NCI-H2107 treated with DMSO at 0.1 percent for 48 hours (cell line): ENCODE results near the gene LCE1F.

Source experiments
- DNase-seq: peaks from one replicate; lab custom pipeline; 2025; ENCODE audit not compliant: unreplicated experiment; lab: John Stamatoyannopoulos, UW

The LCE1F gene

DNA sequence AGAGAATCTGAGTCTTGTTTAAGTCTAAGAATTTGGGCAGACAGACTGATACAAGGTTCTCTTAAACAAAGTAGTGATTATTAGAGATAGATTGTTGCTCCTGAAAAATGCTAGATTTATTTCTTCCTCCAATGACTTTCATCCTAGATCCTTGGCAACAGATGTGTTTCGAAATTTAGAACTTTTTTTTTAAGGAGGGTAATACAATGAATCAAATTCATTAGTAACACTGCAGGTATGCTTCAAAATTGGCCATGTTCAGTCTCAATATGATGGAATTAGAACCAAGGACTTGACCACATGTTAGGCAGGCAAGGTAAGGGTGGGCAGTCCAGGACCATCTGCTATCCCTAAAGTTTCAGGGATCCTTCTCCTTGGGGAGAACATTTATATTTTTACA lies 4.5 kb upstream of the LCE1F start:
- DNase-seq = no peak

DNA sequence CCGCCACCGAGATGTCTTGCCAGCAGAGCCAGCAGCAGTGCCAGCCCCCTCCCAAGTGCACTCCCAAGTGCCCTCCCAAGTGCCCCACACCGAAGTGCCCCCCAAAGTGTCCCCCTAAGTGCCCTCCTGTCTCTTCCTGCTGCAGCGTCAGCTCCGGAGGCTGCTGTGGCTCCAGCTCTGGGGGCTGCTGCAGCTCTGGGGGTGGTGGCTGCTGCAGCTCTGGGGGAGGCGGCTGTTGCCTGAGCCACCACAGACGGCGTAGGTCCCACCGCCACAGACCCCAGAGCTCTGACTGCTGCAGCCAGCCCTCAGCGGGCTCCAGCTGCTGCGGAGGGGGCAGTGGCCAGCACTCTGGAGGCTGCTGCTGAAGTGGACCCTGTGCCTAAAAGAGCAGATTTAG lies 1.4 kb downstream of the LCE1F start:
- no peak for DNase-seq

DNA sequence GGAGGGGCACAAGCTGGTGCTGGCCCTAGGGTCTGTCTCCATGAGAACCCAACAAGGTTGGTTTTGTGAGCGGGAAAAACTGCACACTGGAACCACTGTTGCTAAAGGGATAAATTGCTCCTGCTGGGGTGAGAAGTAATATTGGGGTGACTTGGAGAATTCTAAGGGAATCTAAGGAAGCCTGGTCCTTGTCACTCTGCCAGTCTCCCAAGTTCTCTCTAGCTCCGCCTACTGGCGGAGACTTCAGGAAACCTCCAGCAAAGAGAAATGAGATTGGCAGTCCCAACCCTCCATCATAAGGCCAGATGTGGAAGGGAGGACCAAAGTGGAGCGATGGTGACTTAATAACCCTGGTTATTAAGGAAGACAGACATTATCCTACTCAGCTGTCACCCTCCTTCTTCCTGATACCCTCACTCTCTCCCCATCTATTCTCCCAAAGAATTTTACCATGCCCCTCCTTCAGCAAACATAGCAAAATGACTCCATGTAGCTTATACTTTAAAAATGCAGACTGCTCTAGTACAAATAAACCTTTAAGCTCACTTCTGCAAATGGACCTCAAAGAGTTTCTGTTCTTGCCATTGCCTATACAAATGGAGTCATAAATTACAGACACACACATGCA lies 2.7 kb downstream of the LCE1F start:
- no peak for DNase-seq

DNA sequence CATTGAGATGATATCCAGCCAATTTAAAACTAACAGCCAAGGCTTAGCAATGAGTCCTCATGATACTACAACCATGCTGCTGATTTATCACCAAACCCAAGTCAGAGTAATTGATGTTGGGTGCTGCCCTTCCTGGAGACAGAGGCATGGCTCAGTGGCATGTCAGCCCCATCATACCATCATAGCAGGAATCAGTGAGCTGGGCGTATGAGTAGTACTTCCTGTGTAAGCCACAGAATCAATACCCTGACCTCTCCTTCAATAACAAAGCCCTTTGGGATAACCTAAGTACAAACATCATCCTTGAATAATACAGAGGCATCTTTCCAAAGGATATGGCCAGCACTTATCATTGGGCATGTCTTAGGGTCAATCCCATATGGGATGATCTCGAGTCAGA lies 8.2 kb downstream of the LCE1F start:
- DNase-seq = no peak

DNA sequence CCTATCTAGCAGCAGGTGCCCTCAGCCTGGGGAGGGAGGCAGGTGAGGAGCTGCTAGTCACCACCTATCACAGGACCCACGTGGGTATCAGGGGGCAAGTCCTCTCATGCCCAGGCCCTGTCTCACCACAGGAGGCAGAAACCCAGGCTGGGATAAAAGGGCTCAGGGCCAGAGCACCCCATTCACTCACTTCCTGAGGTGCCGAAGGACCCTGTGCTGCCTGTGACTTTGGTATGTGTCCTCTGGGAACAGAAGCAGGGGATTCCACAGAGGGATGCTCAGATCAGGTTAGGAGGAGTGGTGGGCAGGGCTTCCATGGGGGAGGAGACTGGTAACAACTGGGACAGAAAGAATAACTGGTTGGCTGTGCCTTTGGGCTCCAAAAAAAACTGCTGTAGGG lies 11.1 kb downstream of the LCE1F start, which contains the start of gene LCE1E:
Gene LCE1E (plus strand): TSS at position 181 of the 400 bp plus-strand sequence. CDS start 1,043 bp downstream, outside the sequence.
- DNase-seq = no peak

DNA sequence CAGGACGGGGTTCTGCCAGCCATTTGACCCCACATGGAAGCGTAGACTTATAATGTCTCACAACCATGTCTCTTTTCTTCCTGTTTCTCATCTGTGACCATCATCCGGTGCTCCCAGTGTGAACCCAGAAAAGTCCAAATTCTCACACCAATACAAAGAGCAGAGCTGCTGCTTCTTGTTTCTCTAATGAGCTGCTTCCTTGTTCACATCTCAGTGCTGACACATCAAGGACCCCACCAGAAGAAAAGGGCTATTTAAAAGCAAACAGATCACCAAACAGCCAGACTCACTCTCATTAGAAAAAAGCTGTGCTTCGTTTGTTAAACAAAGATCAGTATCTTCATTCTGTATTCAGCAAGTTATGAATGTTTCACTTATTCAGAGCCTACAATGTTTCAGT lies 20.7 kb downstream of the LCE1F start:
- DNase-seq = no peak

DNA sequence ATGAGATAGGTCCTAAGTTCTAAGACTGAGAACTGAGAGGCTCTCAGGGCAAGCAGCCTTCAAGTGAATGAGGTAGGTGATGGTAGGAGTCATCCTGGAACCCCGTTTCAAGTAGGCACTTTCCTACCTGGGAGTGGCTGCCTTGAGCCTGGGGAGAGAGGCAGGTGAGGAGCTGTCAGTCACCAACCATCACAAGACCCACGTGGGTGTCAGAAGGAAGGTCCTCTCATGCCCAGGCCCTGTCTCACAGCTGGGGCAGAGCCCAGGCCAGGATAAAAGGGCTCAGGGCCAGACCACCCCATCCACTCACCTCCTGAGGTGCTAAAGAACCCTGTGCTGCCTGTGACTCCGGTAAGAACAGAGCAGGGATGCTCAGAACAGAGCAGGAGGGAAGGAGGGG lies 21.5 kb downstream of the LCE1F start, which contains the start of gene LCE1D:
Gene LCE1D (plus strand): TSS at position 301 of the 400 bp plus-strand sequence. CDS start 1,074 bp downstream, outside the sequence.
- no peak for DNase-seq

DNA sequence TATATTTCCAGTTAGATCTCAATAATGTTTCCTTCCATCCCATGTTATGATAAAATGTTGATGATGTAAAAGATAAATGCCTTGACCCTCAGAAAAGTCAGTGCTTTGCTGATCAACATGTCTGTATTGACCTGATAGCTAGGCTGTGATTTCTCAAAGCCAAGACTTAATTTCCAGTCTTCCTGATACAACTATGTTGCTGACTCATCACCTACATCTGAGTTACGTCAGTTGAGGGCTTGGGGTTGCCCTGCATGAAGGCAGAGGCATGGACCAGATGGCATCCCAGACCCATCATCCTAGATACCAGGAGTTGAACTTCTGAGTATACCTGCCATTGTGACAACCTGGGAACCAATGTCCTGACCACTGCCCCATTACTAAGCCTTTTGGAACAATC lies 26.4 kb downstream of the LCE1F start:
- no peak for DNase-seq

DNA sequence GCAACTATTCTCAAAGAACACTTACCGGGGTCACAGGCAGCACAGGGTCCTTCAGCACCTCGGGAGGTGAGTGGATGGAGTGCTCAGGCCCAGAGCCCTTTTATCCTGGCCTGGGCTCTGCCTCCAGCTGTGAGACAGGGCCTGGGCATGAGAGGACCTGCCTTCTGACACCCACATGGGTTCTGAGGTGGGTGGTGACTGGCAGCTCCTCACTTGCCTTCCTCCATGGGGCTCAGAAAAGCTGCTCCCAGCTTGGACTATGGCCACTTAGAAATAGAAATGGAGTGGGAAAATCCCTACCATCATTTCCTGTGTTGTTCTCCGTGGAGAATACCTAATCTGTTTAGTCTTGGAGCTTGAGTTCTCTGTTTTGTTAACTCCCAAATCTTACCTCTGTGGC lies 31.6 kb downstream of the LCE1F start, which contains the start of gene LCE1C:
Gene LCE1C (minus strand): TSS at position 76 of the 400 bp plus-strand sequence. CDS start 1,173 bp downstream, outside the sequence.
- no peak for DNase-seq

DNA sequence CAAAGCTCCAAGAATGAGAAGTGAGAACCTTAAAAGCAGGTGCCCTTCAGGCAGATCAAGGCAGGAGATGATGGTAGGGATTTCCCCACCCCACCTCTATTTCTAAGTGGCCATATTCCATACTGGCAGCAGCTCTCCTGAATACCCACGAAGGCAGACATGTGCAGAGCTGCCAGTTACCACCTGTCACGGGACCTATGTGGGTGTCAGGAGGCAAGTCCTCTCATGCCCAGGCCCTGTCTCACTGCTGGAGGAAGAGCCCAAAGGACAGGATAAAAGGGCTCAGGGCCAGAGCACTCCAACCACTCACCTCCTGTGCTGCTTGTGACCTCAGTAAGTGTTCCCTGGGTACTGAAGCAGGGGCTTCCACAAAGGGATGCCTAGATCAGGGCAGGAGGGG lies 36.1 kb downstream of the LCE1F start:
- DNase-seq = no peak

DNA sequence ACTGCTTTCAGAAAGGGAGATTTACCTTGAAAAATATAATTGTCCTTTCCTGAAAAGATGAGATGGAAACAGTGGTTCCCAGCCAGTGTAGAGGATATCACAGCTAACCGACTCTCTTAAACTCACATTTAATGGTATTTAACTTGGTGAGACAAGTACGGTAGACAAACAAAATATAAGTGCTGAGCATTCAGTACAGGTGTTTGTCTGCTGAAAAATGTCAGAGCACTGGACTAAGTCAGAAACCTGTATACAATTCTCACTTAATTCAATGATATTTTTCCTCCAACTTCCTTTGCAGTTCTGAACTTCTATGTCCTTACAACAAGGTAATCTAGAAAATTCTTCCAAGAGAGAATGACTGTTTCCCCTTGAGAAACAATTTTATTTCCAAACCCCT lies 36.7 kb downstream of the LCE1F start, which contains the start of gene LCE1B:
Gene LCE1B (plus strand): TSS at position 301 of the 400 bp plus-strand sequence. CDS start 476 bp downstream, outside the sequence.
- no peak for DNase-seq

DNA sequence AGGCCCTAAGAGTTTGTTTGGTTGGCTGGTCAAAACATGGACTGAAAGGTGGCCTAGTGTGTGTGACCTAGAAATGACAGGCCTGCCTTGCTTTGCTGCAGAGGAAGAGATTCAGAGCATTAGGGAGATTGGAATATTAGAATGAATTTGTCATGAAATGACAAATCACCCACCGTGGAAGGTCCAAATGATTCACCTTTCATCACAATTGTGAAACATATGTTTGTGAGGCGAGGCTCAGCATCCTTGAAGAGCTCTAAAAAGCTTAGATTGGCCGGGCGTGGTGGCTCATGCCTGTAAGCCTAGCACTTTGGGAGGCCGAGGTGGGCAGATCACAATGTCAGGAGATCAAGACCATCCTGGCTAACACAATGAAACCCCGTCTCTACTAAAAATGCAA lies 42.4 kb downstream of the LCE1F start:
- DNase-seq = no peak

DNA sequence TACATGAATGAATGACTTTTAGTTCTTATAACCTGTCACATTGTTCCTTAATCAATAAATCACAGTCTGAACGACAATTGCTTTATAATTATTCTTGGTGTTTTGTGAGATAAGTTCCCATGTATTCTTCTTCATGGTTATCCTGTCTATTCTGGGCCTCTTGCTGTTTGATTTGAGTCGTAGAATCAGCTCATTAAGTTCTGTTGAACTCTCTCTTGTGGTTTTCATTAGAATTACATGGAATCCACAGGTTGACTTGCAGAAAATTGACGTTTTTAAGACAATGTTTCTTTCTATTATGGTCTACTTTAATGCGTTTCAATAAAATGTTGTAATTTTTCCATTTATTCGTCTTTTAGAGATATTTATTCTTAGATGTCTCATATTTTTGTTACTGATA lies 48.4 kb downstream of the LCE1F start:
- peak; percentile 9 for DNase-seq

DNA sequence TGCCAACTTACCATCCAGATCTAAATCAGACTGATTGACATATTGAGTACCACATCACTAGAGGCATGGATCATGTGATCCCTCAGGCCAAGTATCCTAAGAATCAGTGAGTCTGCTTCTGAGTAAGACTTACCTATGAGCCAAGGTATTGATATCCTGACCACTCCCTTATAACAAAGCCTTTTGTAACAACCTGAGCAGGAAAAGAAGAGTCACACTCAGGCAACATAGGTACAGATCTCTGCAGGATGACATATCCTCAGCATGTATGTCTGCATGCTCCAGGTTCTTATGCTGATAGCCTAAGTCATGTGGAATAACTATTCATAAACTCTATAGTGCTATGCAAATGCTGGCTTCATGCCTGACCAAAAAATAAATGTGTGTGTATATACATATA lies 50.0 kb downstream of the LCE1F start:
- no peak for DNase-seq
